ENCODE measurements around the gene MCM3.
A peak's percentile ranks its signal among the peaks of the same experiment; 100 is the strongest.

MCM3 gene

DNA sequence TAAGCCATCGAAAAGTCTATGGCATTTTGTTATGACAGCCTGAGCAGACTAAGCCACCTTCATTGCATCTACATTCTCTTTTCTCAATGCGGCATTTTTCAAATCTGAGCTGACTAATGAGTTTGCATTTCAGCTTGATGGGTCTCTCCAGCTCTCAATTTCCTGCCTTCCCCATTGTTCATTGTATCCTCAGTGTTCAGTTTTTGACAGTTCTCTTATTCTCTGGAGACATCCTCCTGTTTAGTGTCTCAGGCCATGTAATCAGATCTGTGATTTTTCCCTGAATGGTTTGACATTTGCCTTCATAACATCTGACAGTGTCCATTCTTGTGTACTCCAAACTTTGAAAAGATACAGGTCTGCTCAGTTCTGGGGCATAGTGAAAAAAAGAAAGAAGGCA is 27.9 kb upstream of the MCM3 start:
- no peak overlapping the region for H2AFZ ChIP-seq (ENCODE audit: low read length)
- peaks cover 9% of the 10 kb centered on the region for H3K4me1 ChIP-seq (ENCODE audit: insufficient read depth, low read length, poor library complexity, severe bottlenecking)
- no peak overlapping the region for H3K4me2 ChIP-seq (ENCODE audit: low read depth, low read length, poor library complexity, severe bottlenecking)
- no peak for TF ChIP-seq EZH2phosphoT487 (IDR thresholded peaks at IDR 0.05; ENCODE audit: borderline replicate concordance)
- TF ChIP-seq, protein P1, sequence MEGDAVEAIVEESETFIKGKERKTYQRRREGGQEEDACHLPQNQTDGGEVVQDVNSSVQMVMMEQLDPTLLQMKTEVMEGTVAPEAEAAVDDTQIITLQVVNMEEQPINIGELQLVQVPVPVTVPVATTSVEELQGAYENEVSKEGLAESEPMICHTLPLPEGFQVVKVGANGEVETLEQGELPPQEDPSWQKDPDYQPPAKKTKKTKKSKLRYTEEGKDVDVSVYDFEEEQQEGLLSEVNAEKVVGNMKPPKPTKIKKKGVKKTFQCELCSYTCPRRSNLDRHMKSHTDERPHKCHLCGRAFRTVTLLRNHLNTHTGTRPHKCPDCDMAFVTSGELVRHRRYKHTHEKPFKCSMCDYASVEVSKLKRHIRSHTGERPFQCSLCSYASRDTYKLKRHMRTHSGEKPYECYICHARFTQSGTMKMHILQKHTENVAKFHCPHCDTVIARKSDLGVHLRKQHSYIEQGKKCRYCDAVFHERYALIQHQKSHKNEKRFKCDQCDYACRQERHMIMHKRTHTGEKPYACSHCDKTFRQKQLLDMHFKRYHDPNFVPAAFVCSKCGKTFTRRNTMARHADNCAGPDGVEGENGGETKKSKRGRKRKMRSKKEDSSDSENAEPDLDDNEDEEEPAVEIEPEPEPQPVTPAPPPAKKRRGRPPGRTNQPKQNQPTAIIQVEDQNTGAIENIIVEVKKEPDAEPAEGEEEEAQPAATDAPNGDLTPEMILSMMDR (conservative IDR thresholded peaks at IDR 0.05; ENCODE audit: low read length): no peak
- H3K4me3 ChIP-seq (ENCODE audit: low read length, poor library complexity, severe bottlenecking): no peak overlapping the region
- H4K20me1 ChIP-seq (ENCODE audit: insufficient read depth, low read length, poor library complexity, severe bottlenecking): no peaks in the 10 kb centered on the region
- H3K9ac ChIP-seq (ENCODE audit: low read depth, low read length, poor library complexity, severe bottlenecking): no peak overlapping the region
- no peaks in the 10 kb centered on the region for H3F3A ChIP-seq (ENCODE audit: low read depth)
- H3K79me2 ChIP-seq (ENCODE audit: insufficient read depth, low read length): no peaks in the 10 kb centered on the region
- no peaks in the 10 kb centered on the region for H3K27me3 ChIP-seq (ENCODE audit: insufficient read depth, low read length, poor library complexity, severe bottlenecking)
- H3K9me3 ChIP-seq (ENCODE audit: insufficient read depth, low read depth, low read length): no peaks in the 10 kb centered on the region
- no peaks in the 10 kb centered on the region for H3K9me2 ChIP-seq (replicated peaks; ENCODE audit: low read depth, low read length)
- no peaks in the 10 kb centered on the region for H3K36me3 ChIP-seq (ENCODE audit: insufficient read depth, low read length)

DNA sequence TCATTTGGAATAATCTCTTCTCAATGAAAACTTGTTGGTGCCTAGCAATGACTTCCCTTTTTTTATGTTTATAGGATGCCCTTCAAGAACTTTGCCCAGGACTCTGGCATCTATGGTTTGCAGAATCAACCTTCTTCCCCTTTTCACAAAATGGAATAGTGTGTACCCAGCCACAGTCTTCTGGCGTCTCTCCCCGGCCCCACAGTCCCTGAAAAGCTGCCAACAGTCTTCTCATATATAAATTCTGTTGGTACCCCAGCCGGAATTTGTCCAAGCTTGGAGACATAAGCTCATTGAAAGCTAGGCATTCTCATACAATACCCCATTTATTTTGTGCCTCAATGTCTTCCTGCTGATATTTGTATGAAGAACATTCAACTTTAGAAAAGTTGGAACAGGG is 26.4 kb upstream of the MCM3 start:
- Histone ChIP-seq H3K9me2 (replicated peaks; ENCODE audit: low read depth, low read length) (no peaks in the 10 kb centered on the region), H3K4me2 (ENCODE audit: low read depth, low read length, poor library complexity, severe bottlenecking) (no peak overlapping the region), H2AFZ (ENCODE audit: low read length) (no peak overlapping the region), H3K9ac (ENCODE audit: low read depth, low read length, poor library complexity, severe bottlenecking) (no peak overlapping the region), H3K9me3 (ENCODE audit: insufficient read depth, low read depth, low read length) (no peaks in the 10 kb centered on the region), H3F3A (ENCODE audit: low read depth) (no peaks in the 10 kb centered on the region), H3K79me2 (ENCODE audit: insufficient read depth, low read length) (no peaks in the 10 kb centered on the region), H3K27me3 (ENCODE audit: insufficient read depth, low read length, poor library complexity, severe bottlenecking) (no peaks in the 10 kb centered on the region), H3K36me3 (ENCODE audit: insufficient read depth, low read length) (no peaks in the 10 kb centered on the region), H3K4me3 (ENCODE audit: low read length, poor library complexity, severe bottlenecking) (no peak overlapping the region), H4K20me1 (ENCODE audit: insufficient read depth, low read length, poor library complexity, severe bottlenecking) (no peaks in the 10 kb centered on the region), H3K4me1 (ENCODE audit: insufficient read depth, low read length, poor library complexity, severe bottlenecking) (peaks cover 19% of the 10 kb centered on the region)
- TF ChIP-seq, protein P1 (conservative IDR thresholded peaks at IDR 0.05; ENCODE audit: low read length): no peak
- TF ChIP-seq EZH2phosphoT487 (IDR thresholded peaks at IDR 0.05; ENCODE audit: borderline replicate concordance): no peak

DNA sequence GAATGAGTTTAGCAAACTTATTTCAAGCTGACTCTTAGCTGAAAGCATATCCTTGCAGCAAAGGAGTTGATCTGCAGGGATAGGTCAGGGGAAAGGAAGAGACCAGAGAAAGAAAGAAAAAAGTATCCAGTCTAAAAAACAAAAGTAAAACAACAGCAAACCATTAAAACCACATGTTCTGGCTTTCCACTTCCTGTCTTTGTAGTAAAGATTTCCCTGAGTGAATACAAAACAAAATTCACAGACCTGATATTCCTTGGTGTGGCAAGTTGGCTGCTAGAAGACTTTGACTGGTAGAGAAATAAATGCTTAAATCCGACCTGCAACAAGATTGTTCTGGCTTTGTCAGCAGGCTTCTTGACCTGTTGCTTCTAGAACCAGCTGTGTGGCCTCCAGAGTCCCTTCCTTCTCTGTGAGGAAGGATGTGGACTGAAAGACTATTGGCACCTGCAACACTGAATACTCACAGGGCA is 23.4 kb upstream of the MCM3 start:
- Histone ChIP-seq H2AFZ (ENCODE audit: low read length) (peak overlapping the region; percentile 81), H3K4me3 (ENCODE audit: low read length, poor library complexity, severe bottlenecking) (peak overlapping the region; percentile 66), H3K4me2 (ENCODE audit: low read depth, low read length, poor library complexity, severe bottlenecking) (peak overlapping the region; percentile 76), H4K20me1 (ENCODE audit: insufficient read depth, low read length, poor library complexity, severe bottlenecking) (no peaks in the 10 kb centered on the region), H3F3A (ENCODE audit: low read depth) (peaks cover 5% of the 10 kb centered on the region; the same call in 1 of the 2 replicates), H3K9me2 (replicated peaks; ENCODE audit: low read depth, low read length) (no peaks in the 10 kb centered on the region), H3K27me3 (ENCODE audit: insufficient read depth, low read length, poor library complexity, severe bottlenecking) (no peaks in the 10 kb centered on the region), H3K9me3 (ENCODE audit: insufficient read depth, low read depth, low read length) (no peaks in the 10 kb centered on the region), H3K9ac (ENCODE audit: low read depth, low read length, poor library complexity, severe bottlenecking) (peak overlapping the region; percentile 68), H3K79me2 (ENCODE audit: insufficient read depth, low read length) (0 out of 2 replicates have a peak, but pooled peaks cover 4% of the 10 kb centered on the region), H3K4me1 (ENCODE audit: insufficient read depth, low read length, poor library complexity, severe bottlenecking) (peaks cover 43% of the 10 kb centered on the region), H3K36me3 (ENCODE audit: insufficient read depth, low read length) (no peaks in the 10 kb centered on the region)
- TF ChIP-seq, protein P1 (conservative IDR thresholded peaks at IDR 0.05; ENCODE audit: low read length): no peak
- TF ChIP-seq EZH2phosphoT487 (IDR thresholded peaks at IDR 0.05; ENCODE audit: borderline replicate concordance): no peak

Measured in Loucy (cell line).